Measurements from ENCODE around the gene BCL7C. TPM values are rescaled to one million over a fixed set of nuclear protein-coding genes. Genes with fewer than 3 reads are reported as not detected.

Gene BCL7C
- total RNA-seq, result 56.3 and 76.8 TPM in 2 replicates

GRCh38 chr16:30893744-30894539, at the start of gene BCL7C:
Gene BCL7C, minus strand, starts transcription at chr16:30894077. Its CDS starts 133 bp downstream, at chr16:30893944.

DNA sequence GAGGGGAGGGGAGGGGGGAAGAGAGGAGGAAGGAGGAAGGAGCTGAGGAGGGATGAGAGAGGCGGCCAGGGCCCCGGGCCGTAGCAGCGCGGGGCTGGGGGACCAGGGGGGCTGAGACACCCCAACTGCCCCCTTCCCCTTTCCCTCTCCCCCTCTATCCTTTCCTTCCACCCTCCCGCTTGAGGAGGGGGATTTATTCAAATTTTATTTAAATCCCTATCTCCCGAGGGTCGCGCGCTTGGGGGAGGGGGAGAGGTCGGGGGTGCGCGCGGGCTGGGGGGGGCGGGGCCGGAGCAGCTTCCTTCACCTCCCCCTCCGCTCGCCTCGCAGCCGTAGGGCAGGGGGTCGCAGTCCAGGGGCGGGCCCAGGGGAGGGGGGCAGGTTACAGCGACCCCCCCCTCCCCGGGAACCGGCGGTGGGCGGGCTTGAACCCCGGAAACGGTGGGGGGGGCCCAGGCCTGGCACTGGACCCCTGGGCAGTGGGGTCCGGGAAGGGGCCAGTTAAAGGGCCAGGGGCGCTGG, 29.7 kb upstream of the BCL7C start, which contains the start of gene FBXL19:
TSS of gene FBXL19 (plus strand) at position 19 of the 522 bp plus-strand sequence. CDS start 2,183 bp downstream, outside the sequence.

DNA sequence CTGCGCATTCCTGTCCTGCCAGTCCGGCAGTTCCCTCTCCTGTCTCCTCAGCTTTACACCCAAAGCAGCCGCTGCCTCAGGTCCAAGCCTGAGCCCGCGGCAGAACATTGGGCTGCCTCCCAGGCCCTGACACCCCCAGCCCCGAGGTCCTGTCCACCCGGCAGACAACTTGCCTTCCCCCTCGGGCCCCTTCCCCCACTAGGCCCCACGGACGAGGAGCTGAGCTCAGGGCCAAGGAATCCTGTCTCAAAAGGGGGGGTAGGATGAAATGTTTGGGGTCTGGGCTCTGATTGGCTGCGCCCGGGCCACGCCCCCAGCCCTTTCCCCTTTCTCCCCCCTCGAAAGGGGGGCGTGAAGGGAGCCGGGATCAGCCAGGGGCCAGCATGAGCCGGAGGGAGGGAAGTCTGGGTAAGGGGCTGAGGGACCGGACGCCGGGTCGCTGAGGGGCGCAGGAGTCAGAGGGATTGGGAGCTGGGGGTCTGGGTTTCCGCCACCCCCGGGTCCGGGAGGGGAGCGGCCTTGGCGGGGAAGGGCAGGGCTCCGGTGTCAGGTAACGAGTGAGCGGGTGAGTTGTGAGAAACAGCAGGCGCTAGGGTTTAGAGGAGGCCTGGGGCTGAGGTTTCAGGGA, 2.5 kb upstream of the BCL7C start, which contains the start of gene CTF1:
TSS of gene CTF1 (plus strand) at position 354 of the 628 bp plus-strand sequence. CDS start at position 384, 30 bp downstream.

Other genes with a start within 250 kb of the BCL7C start
- gene PRR14, start 243.1 kb downstream of the BCL7C start, total RNA-seq, result 3.8 and 5.5 TPM in 2 replicates
- 13.9 and 14.2 TPM in 2 replicates for gene FBRS, start 235.6 kb downstream of the BCL7C start, total RNA-seq
- gene SRCAP, start 194.9 kb downstream of the BCL7C start, total RNA-seq, result 27.6 TPM in 2 replicates
- 12.3 and 17.4 TPM in 2 replicates for gene PHKG2, start 145.7 kb downstream of the BCL7C start, total RNA-seq
- gene CFAP119, start 132.0 kb downstream of the BCL7C start, total RNA-seq, result 0.54 and 1.1 TPM in 2 replicates
- 34.4 and 52.9 TPM in 2 replicates for gene RNF40, start 131.8 kb downstream of the BCL7C start, total RNA-seq
- gene ZNF629, start 106.9 kb downstream of the BCL7C start, total RNA-seq, result 5.2 and 6.4 TPM in 2 replicates
- 0.09 and 0.33 TPM in 2 replicates for gene CTF1, start 2.5 kb upstream of the BCL7C start, total RNA-seq
- gene FBXL19, start 29.5 kb upstream of the BCL7C start, total RNA-seq, result 10.7 and 16.6 TPM in 2 replicates
- 30.0 and 32.7 TPM in 2 replicates for gene ORAI3, start 55.0 kb upstream of the BCL7C start, total RNA-seq
- 1.9 and 2.1 TPM in 2 replicates for gene SETD1A, start 63.7 kb upstream of the BCL7C start, total RNA-seq
- gene HSD3B7, start 91.1 kb upstream of the BCL7C start, total RNA-seq, result 20.3 and 28.2 TPM in 2 replicates
- gene STX1B, start 116.6 kb upstream of the BCL7C start, total RNA-seq, result 0.34 and 0.76 TPM in 2 replicates
- gene STX4, start 139.5 kb upstream of the BCL7C start, total RNA-seq, result 19.9 and 22.8 TPM in 2 replicates
- 4.9 and 5.2 TPM in 2 replicates for gene ZNF668, start 180.2 kb upstream of the BCL7C start, total RNA-seq
- gene ZNF646, start 180.3 kb upstream of the BCL7C start, total RNA-seq, result 11.3 and 11.7 TPM in 2 replicates
- 0.33 and 0.43 TPM in 2 replicates for gene PRSS53, start 194.9 kb upstream of the BCL7C start, total RNA-seq
- 55.5 and 61.9 TPM in 2 replicates for gene VKORC1, start 200.7 kb upstream of the BCL7C start, total RNA-seq
- gene BCKDK, start 214.3 kb upstream of the BCL7C start, total RNA-seq, result 9.2 and 9.5 TPM in 2 replicates
- gene KAT8, start 223.6 kb upstream of the BCL7C start, total RNA-seq, result 42.3 and 42.9 TPM in 2 replicates
- gene PRSS8, start 241.7 kb upstream of the BCL7C start, total RNA-seq, result not detected in 2 replicates

Measured in dermis lymphatic vessel endothelial cell (primary cell).